Measurements from ENCODE around the gene ANO6.

Gene ANO6

GRCh38 chr12:45353944-45354343 lies 138.0 kb downstream of the ANO6 start:
- H3K27ac ChIP-seq: no peak overlapping the region
- TF ChIP-seq, protein P1, sequence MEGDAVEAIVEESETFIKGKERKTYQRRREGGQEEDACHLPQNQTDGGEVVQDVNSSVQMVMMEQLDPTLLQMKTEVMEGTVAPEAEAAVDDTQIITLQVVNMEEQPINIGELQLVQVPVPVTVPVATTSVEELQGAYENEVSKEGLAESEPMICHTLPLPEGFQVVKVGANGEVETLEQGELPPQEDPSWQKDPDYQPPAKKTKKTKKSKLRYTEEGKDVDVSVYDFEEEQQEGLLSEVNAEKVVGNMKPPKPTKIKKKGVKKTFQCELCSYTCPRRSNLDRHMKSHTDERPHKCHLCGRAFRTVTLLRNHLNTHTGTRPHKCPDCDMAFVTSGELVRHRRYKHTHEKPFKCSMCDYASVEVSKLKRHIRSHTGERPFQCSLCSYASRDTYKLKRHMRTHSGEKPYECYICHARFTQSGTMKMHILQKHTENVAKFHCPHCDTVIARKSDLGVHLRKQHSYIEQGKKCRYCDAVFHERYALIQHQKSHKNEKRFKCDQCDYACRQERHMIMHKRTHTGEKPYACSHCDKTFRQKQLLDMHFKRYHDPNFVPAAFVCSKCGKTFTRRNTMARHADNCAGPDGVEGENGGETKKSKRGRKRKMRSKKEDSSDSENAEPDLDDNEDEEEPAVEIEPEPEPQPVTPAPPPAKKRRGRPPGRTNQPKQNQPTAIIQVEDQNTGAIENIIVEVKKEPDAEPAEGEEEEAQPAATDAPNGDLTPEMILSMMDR (conservative IDR thresholded peaks at IDR 0.05): no peak
- no peak for TF ChIP-seq ZFX (IDR thresholded peaks at IDR 0.05)

- TF ChIP-seq, protein P1 (conservative IDR thresholded peaks at IDR 0.05): no peak
- TF ChIP-seq ZFX (IDR thresholded peaks at IDR 0.05): no peak
- H3K27ac ChIP-seq: no peak overlapping the region
These were observed 138.5 kb downstream of the ANO6 start for GRCh38 chr12:45354399-45354798.

- TF ChIP-seq, protein P1 (conservative IDR thresholded peaks at IDR 0.05): no peak
- no peak for TF ChIP-seq ZFX (IDR thresholded peaks at IDR 0.05)
- H3K27ac ChIP-seq: no peak overlapping the region
These were observed 139.8 kb downstream of the ANO6 start for GRCh38 chr12:45355730-45356129.

- no peak overlapping the region for H3K27ac ChIP-seq
- TF ChIP-seq, protein P1 (conservative IDR thresholded peaks at IDR 0.05): no peak
- TF ChIP-seq ZFX (IDR thresholded peaks at IDR 0.05): no peak
These were observed 141.1 kb downstream of the ANO6 start for GRCh38 chr12:45356822-45357538.

- no peak overlapping the region for H3K27ac ChIP-seq
- TF ChIP-seq ZFX (IDR thresholded peaks at IDR 0.05): no peak
- TF ChIP-seq, protein P1 (conservative IDR thresholded peaks at IDR 0.05): no peak
These were observed 141.9 kb downstream of the ANO6 start for GRCh38 chr12:45357539-45358417.

DNA sequence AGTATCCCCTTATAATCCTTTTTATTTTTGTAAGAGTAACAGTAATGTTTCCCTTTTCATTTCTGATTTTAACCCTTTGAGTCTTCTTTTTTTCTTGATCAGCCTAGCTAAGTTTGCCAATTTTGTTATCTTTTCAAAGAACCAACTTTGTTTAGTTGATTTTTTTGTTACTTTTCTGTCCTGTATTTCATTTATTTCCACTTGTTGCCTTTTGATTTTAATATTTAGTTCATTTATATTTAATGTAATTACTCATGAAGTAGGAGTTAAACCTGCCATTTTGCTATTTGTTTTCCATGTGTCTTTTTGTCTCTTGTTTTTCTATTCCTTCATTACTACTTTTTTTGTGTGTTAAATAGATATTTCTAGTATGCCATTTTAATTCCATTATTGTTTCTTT lies 146.4 kb downstream of the ANO6 start:
- no peak for TF ChIP-seq ZFX (IDR thresholded peaks at IDR 0.05)
- TF ChIP-seq, protein P1 (conservative IDR thresholded peaks at IDR 0.05): no peak
- H3K27ac ChIP-seq: no peak overlapping the region

DNA sequence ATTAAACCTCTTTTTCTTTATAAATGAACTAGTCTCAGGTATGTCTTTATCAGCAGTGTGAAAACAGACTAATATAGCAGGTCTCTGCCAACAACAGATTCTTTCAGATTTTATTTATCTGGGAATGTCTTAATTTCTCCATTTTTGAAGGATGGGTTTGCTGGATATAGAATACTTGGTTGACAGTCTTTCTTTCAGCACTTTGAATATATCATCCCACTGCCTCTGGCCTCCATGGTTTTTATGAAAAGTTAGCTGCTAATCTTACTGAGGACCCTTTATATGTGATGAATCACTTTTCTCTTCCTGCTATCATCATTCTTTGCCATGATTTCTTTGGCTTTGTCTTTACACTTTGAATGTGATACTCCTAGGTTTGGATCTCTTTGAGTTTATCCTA lies 148.0 kb downstream of the ANO6 start:
- TF ChIP-seq, protein P1 (conservative IDR thresholded peaks at IDR 0.05): no peak
- TF ChIP-seq ZFX (IDR thresholded peaks at IDR 0.05): no peak
- no peak overlapping the region for H3K27ac ChIP-seq
